Naive thymus-derived CD8-positive, alpha-beta T cell (primary cell): ENCODE measurements around the gene CDH24. TPM values are rescaled to one million over a fixed set of nuclear protein-coding genes. Genes with fewer than 3 reads are reported as not detected.

ENCODE experiments used
- ATAC-seq, 2 donors: fragments of 150-1000 bp; cut with Tn5 transposase in 1 of 2; sonication (Bioruptor Pico), chemical (Tn5 transposase) in 1 of 2; 1 replicate in 1 of 2; 2 replicates in 1 of 2; pipeline ENCODE4 v1.10.0; 2021; ENCODE audit warnings: mild to moderate bottlenecking in 2 of 2, moderate library complexity in 2 of 2
- POLR2A ChIA-PET: fragments of 350-600 bp; sonication (Branson Sonifier 250); formaldehyde crosslinking; loops from one replicate; lab custom pipeline; 2021; ENCODE audit warnings: antibody characterized with exemption; lab: Charles Lee
- DNase-seq, 10 donors: peaks; one replicate each; pipeline versions ENCODE4 v3.0.0 to v3.0.0-alpha.2; 2020 to 2022
- H3K27ac Mint-ChIP-seq, 10 donors: one replicate each; pipeline ENCODE4 v1.8.0; 2020 to 2022; ENCODE audit warnings: mild to moderate bottlenecking in 10 of 10, mixed read lengths in 10 of 10, moderate library complexity in 4 of 10, inconsistent platforms in 1 of 10
- H3K27me3 Mint-ChIP-seq, 5 donors: one replicate each; pipeline ENCODE4 v1.8.0; 2021 to 2022; ENCODE audit warnings: mixed read lengths in 5 of 5
- H3K36me3 Mint-ChIP-seq, 3 donors: one replicate each; pipeline ENCODE4 v1.8.0; 2020 to 2022; ENCODE audit warnings: mixed read lengths in 3 of 3, mild to moderate bottlenecking in 2 of 3, inconsistent platforms in 1 of 3
- H3K4me1 Mint-ChIP-seq, 4 donors: one replicate each; pipeline ENCODE4 v1.8.0; 2021 to 2022; ENCODE audit warnings: mixed read lengths in 4 of 4
- H3K4me3 Mint-ChIP-seq, 10 donors: one replicate each; pipeline ENCODE4 v1.8.0; 2020 to 2022; ENCODE audit warnings: mild to moderate bottlenecking in 10 of 10, mixed read lengths in 10 of 10, moderate library complexity in 6 of 10, inconsistent platforms in 1 of 10
- H3K9me3 Mint-ChIP-seq, 9 donors: one replicate each; pipeline ENCODE4 v1.8.0; 2020 to 2022; ENCODE audit warnings: mixed read lengths in 9 of 9, mild to moderate bottlenecking in 3 of 9, inconsistent platforms in 1 of 9, moderate library complexity in 1 of 9
- polyA plus RNA-seq, 3 donors: library from polyadenylated mRNA; unstranded; fragments of 300-500 nt; fragmentation: Illumina TruSeq; gene quantifications; one replicate each; pipeline ENCODE4 v1.2.3, GENCODE V29; 2021
- total RNA-seq, 8 experiments: library from RNA in 2 of 8; stranded (reverse) in 2 of 8; gene quantifications; one replicate each; pipeline ENCODE4 v1.2.3 and lab custom pipeline; 2021 to 2026

CDH24 gene
- total and polyA plus RNA-seq, 5 experiments from 2014 or later = 0.06 to 1.2 (median 0.31) TPM

- DNase-seq (peak in 1 of 10 donors; percentile 38), ATAC-seq (no peak)
- Mint-ChIP-seq H3K27me3 (peaks cover 1 to 11% (median 7%) of the 10 kb centered on the region in 5 donors), H3K36me3 (no peaks in the 10 kb centered on the region), H3K4me1 (peaks cover 0 to 6% (median 3%) of the 10 kb centered on the region in 4 donors), H3K27ac (no peak overlapping the region), H3K4me3 (no peak overlapping the region), H3K9me3 (peaks cover 0 to 2% (median 0%) of the 10 kb centered on the region in 9 donors)
- POLR2A ChIA-PET = interaction anchor here (0.7 kb wide), 1 partner anchor 454 kb away, joined by 6 read pairs; no protein-coding TSS in a partner anchor
Measured at GRCh38 chr14:23047034-23047634, 10.2 kb downstream of the CDH24 start.

- DNase-seq (peak in 1 of 10 donors; percentile 3), ATAC-seq (no peak)
- Mint-ChIP-seq H3K27me3 (peaks cover 1 to 11% (median 7%) of the 10 kb centered on the region in 5 donors), H3K36me3 (no peaks in the 10 kb centered on the region), H3K4me3 (no peak overlapping the region), H3K9me3 (peaks cover 0 to 2% (median 0%) of the 10 kb centered on the region in 9 donors), H3K4me1 (peaks cover 0 to 6% (median 3%) of the 10 kb centered on the region in 4 donors), H3K27ac (no peak overlapping the region)
- POLR2A ChIA-PET = interaction anchor here (0.5 to 0.6 kb wide), 2 partner anchors 191 to 248 kb away, joined by 3 to 5 read pairs; no protein-coding TSS in a partner anchor
Measured at GRCh38 chr14:23045419-23046357, 11.6 kb downstream of the CDH24 start.

- H3K9me3 Mint-ChIP-seq = peaks cover 0 to 2% (median 0%) of the 10 kb centered on the region in 9 donors
- no peak overlapping the region for H3K4me3 Mint-ChIP-seq
- no peaks in the 10 kb centered on the region for H3K36me3 Mint-ChIP-seq
- no peak for ATAC-seq
- DNase-seq = no peak
- peaks cover 1 to 11% (median 7%) of the 10 kb centered on the region in 5 donors for H3K27me3 Mint-ChIP-seq
- POLR2A ChIA-PET = no interaction called here
- H3K27ac Mint-ChIP-seq = peak overlapping the region in 1 of 10 donors; percentile 12
- peaks cover 0 to 6% (median 3%) of the 10 kb centered on the region in 4 donors for H3K4me1 Mint-ChIP-seq
Measured at GRCh38 chr14:23044840-23045239, 12.5 kb downstream of the CDH24 start.

- Mint-ChIP-seq H3K27ac (no peak overlapping the region), H3K9me3 (peaks cover 0 to 2% (median 0%) of the 10 kb centered on the region in 9 donors), H3K27me3 (peaks cover 1 to 11% (median 7%) of the 10 kb centered on the region in 5 donors), H3K4me3 (no peak overlapping the region), H3K36me3 (no peaks in the 10 kb centered on the region), H3K4me1 (peaks cover 0 to 6% (median 3%) of the 10 kb centered on the region in 4 donors)
- DNase-seq (peak in 1 of 10 donors; percentile 11), ATAC-seq (no peak)
- POLR2A ChIA-PET = no interaction called here
Measured at GRCh38 chr14:23043754-23044153, 13.6 kb downstream of the CDH24 start.

- Mint-ChIP-seq H3K4me3 (no peak overlapping the region), H3K36me3 (no peaks in the 10 kb centered on the region), H3K27me3 (peaks cover 1 to 11% (median 7%) of the 10 kb centered on the region in 5 donors), H3K4me1 (peaks cover 0 to 6% (median 3%) of the 10 kb centered on the region in 4 donors), H3K27ac (no peak overlapping the region), H3K9me3 (peaks cover 0 to 2% (median 0%) of the 10 kb centered on the region in 9 donors)
- DNase-seq = peak in 1 of 10 donors; percentile 14
- POLR2A ChIA-PET = no interaction called here
- no peak for ATAC-seq
Measured at GRCh38 chr14:23043145-23043544, 14.2 kb downstream of the CDH24 start.

GRCh38 chr14:23042162-23042965 is 15.0 kb downstream of the CDH24 start, which contains the start of gene PSMB11:
TSS of gene PSMB11 (plus strand) at chr14:23042212. CDS start at chr14:23042226, 14 bp downstream.
- Mint-ChIP-seq H3K36me3 (no peaks in the 10 kb centered on the region), H3K4me3 (peak within 1 kb of the TSS in 1 of 10 donors; percentile 36), H3K4me1 (peaks cover 0 to 4% (median 1%) of the 10 kb centered on the region in 4 donors), H3K27me3 (peaks cover 0 to 5% (median 4%) of the 10 kb centered on the region in 5 donors), H3K9me3 (no peaks in the 10 kb centered on the region), H3K27ac (no peak within 1 kb of the TSS)
- POLR2A ChIA-PET = interaction anchor here (0.6 kb wide), 1 partner anchor 30 kb away, joined by 3 read pairs; no protein-coding TSS in a partner anchor
- DNase-seq = no peak
- no peak for ATAC-seq

GRCh38 chr14:23041729-23042128 is 15.6 kb downstream of the CDH24 start:
- no peak for DNase-seq
- Mint-ChIP-seq H3K27me3 (peaks cover 0 to 2% (median 0%) of the 10 kb centered on the region in 5 donors), H3K36me3 (no peaks in the 10 kb centered on the region), H3K4me3 (no peak overlapping the region), H3K27ac (no peak overlapping the region), H3K9me3 (no peaks in the 10 kb centered on the region), H3K4me1 (peaks cover 0 to 3% (median under 1%) of the 10 kb centered on the region in 4 donors)
- POLR2A ChIA-PET = interaction anchor here (0.6 kb wide), 1 partner anchor 29 kb away, joined by 3 read pairs; no protein-coding TSS in a partner anchor
- ATAC-seq = no peak

GRCh38 chr14:23040100-23040499 is 17.2 kb downstream of the CDH24 start:
- POLR2A ChIA-PET = no interaction called here
- peaks cover 0 to 2% (median 0%) of the 10 kb centered on the region in 5 donors for H3K27me3 Mint-ChIP-seq
- H3K4me3 Mint-ChIP-seq = no peak overlapping the region
- no peak overlapping the region for H3K27ac Mint-ChIP-seq
- H3K4me1 Mint-ChIP-seq = peaks cover 4 to 12% (median 5%) of the 10 kb centered on the region in 4 donors
- DNase-seq = no peak
- no peaks in the 10 kb centered on the region for H3K36me3 Mint-ChIP-seq
- ATAC-seq = no peak
- peaks cover 0 to 2% (median 0%) of the 10 kb centered on the region in 9 donors for H3K9me3 Mint-ChIP-seq

- H3K9me3 Mint-ChIP-seq = peaks cover 0 to 2% (median 0%) of the 10 kb centered on the region in 9 donors
- no peaks in the 10 kb centered on the region for H3K27me3 Mint-ChIP-seq
- DNase-seq (no peak), ATAC-seq (no peak)
- POLR2A ChIA-PET = interaction anchor here (0.9 to 4.9 kb wide), 3 partner anchors 29 to 269 kb away, joined by 3 to 37 read pairs (median 3); partner anchors contain the start of gene OXA1L
- peaks cover 5 to 28% (median 14%) of the 10 kb centered on the region in 3 donors for H3K36me3 Mint-ChIP-seq
- peak overlapping the region; percentile 93 to 98 (median 98) for H3K27ac Mint-ChIP-seq
- H3K4me1 Mint-ChIP-seq = peaks cover 10 to 38% (median 30%) of the 10 kb centered on the region in 4 donors
- peak overlapping the region; percentile 87 to 96 (median 91) for H3K4me3 Mint-ChIP-seq
Measured at GRCh38 chr14:23035303-23036144, 21.8 kb downstream of the CDH24 start.

GRCh38 chr14:23034498-23035302 is 22.6 kb downstream of the CDH24 start, which contains the start of gene PSMB5:
TSS of gene PSMB5 (minus strand) at chr14:23034900. CDS start at chr14:23034881, 19 bp downstream.
- peaks cover 5 to 31% (median 14%) of the 10 kb centered on the region in 3 donors for H3K36me3 Mint-ChIP-seq
- POLR2A ChIA-PET = interaction anchor here (0.8 to 4.9 kb wide), 8 partner anchors 11 to 268 kb away, joined by 3 to 37 read pairs (median 3); partner anchors contain the start of genes ACIN1, C14orf119 and OXA1L
- H3K27me3 Mint-ChIP-seq = no peaks in the 10 kb centered on the region
- peaks cover 10 to 40% (median 30%) of the 10 kb centered on the region in 4 donors for H3K4me1 Mint-ChIP-seq
- H3K4me3 Mint-ChIP-seq = peak within 1 kb of the TSS; percentile 87 to 96 (median 91)
- H3K27ac Mint-ChIP-seq = peak within 1 kb of the TSS; percentile 93 to 98 (median 98)
- peaks cover 0 to 2% (median 0%) of the 10 kb centered on the region in 9 donors for H3K9me3 Mint-ChIP-seq
- DNase-seq (peak; percentile 62 to 96 (median 90)), ATAC-seq (peak; percentile 92 to 93)
